Measurements from ENCODE around the gene HOXA13.

Gene HOXA13

DNA sequence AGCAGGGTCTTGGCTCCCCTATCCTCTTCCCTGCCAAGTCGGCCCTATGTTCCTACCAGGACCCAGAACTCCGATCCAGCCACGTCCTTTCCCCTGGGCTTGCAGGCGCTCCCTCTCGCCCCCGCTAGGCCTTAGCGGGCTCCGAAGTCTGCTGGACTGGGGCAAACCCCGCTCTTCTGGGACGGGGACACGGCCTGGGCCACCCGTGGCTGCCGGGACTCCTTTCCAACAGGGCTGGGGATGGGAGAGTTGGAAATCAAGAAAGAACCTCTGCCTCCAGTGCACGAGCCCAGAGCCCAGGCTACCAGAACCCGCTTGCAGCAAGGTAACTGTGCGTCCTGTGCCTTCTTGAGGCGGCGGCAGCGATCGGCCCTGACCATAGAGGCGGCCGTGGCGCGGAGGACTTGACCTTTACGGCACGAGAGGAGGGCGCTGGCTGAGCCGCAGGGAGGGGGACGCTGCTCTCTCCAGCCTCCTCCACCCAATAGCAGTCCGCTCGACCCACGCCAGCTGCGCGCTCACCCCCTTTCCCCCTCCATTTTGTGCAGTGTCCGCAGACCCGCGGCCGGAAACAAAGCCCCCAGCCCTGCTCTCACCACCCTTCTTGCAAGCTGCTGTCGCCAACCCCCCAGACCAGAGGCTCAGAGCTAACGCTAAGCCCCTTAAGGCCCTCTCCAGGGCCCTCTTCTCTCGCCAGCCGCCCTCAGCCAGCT, 7.9 kb downstream of the HOXA13 start:
- no peak for DNase-seq

DNA sequence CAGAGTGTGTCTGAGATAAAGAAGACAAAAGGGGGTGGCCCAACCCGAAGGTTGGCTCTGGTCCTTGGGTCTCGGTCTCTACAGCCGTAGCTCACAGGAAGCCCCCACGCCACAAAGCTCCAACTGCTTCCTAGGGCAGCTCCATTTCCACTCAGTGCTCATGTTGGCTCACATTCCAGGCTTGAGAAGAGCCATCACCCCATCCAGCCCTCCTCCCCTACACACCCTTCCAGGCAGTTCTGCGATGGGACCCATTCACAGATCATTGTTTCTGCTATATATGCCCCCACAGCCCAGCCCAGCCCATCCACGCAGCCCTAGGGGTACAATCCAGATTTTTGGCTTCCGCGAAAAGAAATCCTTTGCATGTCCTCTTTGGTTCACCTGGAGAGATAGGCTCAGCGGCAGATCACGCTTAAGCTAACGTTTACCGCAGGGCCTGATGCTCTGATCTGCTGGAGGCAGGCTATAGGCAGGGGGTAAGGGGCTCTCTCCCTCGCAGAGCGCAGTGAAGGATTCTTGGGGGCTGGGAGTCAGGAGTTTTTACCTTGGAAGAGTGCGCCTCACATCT, 8.6 kb downstream of the HOXA13 start:
- no peak for DNase-seq

GRCh38 chr7:27189997-27190748, 9.7 kb downstream of the HOXA13 start:
- no peak for DNase-seq

- DNase-seq = no peak
Measured at GRCh38 chr7:27189295-27189996, 10.4 kb downstream of the HOXA13 start.

GRCh38 chr7:27188386-27189294, 11.3 kb downstream of the HOXA13 start:
- peak; percentile 72 to 79 for DNase-seq

DNA sequence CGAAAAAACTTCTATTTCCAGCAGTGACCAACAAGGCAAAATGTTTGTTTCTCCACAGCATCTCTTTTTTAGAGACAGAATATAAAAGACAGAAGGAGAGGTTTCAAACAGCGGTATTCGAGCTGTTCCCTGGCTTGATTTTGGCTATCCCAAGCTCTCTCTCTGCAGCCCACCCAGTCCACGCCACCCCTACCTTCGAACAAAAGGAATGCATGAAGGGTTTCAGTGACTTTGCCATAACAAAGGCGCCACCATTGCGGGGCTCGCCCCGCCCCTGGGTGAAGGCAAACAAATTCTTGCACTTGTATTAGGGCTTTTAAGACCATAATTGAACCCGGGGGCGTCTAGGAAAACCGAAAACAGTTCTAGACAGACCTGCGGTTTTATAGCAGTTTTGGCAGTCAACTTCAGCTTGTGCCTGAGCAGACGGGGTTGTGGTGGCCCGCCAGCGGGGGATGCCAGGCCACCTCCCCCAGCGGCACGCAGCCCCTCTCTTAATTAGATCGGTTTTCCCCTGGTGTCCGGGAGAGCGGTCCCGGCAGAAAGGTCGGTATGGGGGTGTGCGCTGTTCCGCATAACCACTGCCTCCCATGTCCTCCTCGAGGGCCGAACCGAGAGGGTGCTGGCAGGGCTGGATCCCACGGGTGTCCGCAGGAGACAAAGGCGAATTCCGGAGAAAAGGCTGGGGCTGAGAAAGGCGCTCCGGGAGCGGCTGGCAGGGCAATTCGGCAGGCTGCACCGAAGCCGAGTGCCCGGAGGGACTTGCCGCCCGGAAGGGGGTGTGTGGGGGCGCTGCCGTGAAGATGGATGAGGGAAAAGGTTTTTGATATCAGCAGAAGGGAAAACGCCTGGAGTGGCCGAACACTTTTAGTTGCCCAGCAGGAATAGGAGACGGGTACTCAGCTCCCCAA, 12.2 kb downstream of the HOXA13 start:
- peak in 1 of 2 experiments; percentile 49 for DNase-seq

- DNase-seq = no peak
Measured at GRCh38 chr7:27186668-27187474, 13.0 kb downstream of the HOXA13 start.

DNA sequence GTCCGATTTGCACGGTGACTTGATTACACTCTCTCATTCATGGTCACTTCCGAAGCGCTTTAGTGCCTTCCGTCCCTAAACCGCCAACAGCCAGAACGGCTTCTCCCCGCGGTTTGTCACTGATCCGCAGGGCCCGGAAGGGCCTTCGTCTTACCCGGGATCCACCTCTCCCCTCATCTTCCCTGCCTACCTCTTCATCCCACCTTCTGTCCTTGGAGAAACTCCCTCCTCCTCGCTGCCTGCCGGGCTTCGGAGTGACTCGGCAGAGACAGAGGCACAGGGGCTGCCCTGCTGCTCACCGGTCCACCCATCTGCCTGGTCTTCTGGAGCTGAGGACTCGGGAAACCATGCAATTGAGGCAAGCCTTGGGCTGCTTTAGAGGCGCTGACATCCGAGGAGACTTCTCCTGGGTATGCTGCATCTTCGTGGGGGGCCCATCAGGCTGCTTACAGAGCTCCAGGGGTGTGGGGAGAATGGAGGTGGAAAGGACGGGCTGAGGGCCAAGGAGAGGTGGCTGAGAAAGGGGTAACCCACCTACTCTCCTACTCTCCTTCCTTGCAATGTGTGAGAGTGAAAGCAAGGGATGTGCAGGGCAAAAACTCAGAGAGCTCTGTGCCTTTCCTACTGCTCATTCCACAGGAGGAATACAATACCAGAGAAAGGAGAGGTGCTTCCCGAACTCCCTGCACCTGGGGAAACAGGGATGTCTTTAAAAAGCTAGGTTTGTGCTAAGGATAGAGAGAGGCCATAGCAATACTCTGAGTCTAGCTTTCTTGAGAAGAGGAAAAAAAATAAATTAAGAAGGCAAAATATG, 13.8 kb downstream of the HOXA13 start:
- DNase-seq = no peak

- peak; percentile 52 to 62 for DNase-seq
Measured at GRCh38 chr7:27185013-27185853, 14.7 kb downstream of the HOXA13 start, which contains the start of gene HOXA11. Gene HOXA11 (minus strand): TSS chr7:27185232. CDS start chr7:27185144, 88 bp downstream.

DNA sequence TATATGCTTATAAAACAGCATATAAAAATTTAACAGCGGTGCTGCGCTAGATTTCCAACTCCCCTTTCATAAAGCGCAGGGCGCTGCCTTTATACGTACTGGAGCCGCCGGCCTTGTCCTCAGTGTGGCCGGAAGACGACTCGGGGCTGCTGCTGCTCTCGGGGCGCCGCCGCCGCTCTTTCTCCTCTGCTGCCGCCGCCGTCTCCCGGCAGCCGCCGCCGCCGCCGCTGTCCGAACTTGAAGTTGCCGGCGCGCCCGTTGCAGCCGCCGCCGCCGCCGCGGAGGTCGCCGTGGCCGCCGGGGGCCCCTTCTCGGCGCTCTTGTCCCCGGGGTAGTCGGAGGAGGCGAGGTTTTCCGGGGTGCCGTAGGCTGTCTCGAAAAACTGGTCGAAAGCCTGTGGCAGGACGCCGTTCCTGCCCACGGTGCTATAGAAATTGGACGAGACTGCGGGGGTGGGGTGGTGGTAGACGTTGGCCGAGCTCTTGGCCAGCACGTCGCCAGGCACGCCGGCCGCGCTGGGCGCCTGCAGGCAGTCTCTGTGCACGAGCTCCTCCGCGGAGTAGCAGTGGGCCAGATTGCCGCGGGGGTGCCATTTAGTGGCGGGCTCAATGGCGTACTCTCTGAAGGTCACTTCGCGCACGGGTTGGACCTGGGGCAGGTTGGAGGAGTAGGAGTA, 15.4 kb downstream of the HOXA13 start:
- peak; percentile 42 to 57 for DNase-seq

- peak; percentile 48 to 55 for DNase-seq
Measured at GRCh38 chr7:27183682-27184336, 16.1 kb downstream of the HOXA13 start.

DNA sequence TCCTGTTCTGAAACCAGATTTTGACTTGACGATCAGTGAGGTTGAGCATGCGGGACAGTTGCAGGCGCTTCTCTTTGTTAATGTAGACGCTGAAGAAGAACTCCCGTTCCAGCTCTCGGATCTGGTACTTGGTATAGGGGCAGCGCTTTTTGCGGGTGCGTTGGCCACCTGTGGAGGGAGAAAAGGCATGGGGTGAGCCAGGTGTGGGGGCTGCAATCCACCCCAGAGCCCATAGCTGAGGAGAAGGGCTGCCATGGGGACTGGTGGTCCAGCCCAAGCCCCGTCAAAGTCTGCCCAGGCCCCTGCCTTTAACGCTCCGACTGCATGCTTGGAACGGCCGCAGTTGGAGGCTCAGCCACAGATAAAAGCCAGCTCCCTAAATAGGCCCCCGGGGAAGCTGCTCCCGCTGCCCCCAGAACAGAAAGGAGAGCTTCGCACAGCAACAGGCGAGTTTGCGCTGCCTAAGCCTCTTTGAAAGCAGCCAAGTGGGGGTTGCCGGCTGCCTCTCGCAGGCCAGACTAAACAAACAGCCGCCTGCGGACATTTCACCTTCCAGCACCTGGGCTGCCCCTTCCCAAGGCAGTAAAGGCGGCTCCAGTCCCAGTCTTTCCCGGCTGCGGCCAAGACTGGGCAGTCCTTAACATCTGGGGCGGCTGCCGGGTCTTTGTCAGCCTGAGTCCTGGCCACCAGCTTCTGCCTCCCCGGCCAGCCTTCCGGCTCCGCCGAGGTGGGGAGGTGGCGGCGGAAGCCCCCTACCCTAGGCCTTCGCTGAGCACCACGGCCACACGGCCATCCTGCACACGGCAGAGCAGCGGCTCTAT, 16.8 kb downstream of the HOXA13 start:
- no peak for DNase-seq

- DNase-seq = no peak
Measured at GRCh38 chr7:27182285-27182841, 17.5 kb downstream of the HOXA13 start.

- no peak for DNase-seq
Measured at GRCh38 chr7:27181795-27182275, 18.1 kb downstream of the HOXA13 start.
